HepG2 (cell line): ENCODE results near the gene SIX3.

Source experiments
- HNF4G ChIP-seq, 2 experiments: sonication (generic) in 1 of 2; formaldehyde crosslinking in 1 of 2; IDR thresholded peaks; 2 replicates each; pipeline versions ENCODE4 v1.4.0 to v1.6.1; 2011 to 2020; ENCODE audit warnings: borderline replicate concordance in 2 of 2, low read depth in 2 of 2, mild to moderate bottlenecking in 2 of 2, low read length in 1 of 2, missing genetic modification reagents in 1 of 2, moderate library complexity in 1 of 2
- THAP11 ChIP-seq: IDR thresholded peaks from 2 replicates; pipeline ENCODE4 v1.6.1; 2016; ENCODE audit warnings: missing biosample characterization, missing genetic modification reagents
- ZBTB43 ChIP-seq: sonication (generic); formaldehyde crosslinking; conservative IDR thresholded peaks from 2 replicates; pipeline ENCODE4 v1.4.0; 2020; ENCODE audit warnings: missing genetic modification reagents

- no peak for TF ChIP-seq THAP11 (CRISPR knock-in tag)
- no peak for TF ChIP-seq HNF4G (IDR thresholded peaks at IDR 0.05; ENCODE audit: borderline replicate concordance, low read depth, low read length)
- no peak for TF ChIP-seq HNF4G (CRISPR knock-in tag; IDR thresholded peaks at IDR 0.05; ENCODE audit: borderline replicate concordance, low read depth)
- no peak for TF ChIP-seq ZBTB43 (CRISPR knock-in tag)
Observed at GRCh38 chr2:44920751-44921150, 20.8 kb upstream of the SIX3 start.
